HG02938 (cell line): ENCODE measurements around the gene WNK2.

Experiments
- ATAC-seq: cut with Tn5 transposase; IDR thresholded peaks from one replicate; pipeline ENCODE4 v1.9.1; 2021; ENCODE audit warnings: mild to moderate bottlenecking, moderate library complexity; ENCODE audit not compliant: unreplicated experiment

WNK2 gene

GRCh38 chr9:93263334-93264229, 79.6 kb downstream of the WNK2 start:
- no peak for ATAC-seq

DNA sequence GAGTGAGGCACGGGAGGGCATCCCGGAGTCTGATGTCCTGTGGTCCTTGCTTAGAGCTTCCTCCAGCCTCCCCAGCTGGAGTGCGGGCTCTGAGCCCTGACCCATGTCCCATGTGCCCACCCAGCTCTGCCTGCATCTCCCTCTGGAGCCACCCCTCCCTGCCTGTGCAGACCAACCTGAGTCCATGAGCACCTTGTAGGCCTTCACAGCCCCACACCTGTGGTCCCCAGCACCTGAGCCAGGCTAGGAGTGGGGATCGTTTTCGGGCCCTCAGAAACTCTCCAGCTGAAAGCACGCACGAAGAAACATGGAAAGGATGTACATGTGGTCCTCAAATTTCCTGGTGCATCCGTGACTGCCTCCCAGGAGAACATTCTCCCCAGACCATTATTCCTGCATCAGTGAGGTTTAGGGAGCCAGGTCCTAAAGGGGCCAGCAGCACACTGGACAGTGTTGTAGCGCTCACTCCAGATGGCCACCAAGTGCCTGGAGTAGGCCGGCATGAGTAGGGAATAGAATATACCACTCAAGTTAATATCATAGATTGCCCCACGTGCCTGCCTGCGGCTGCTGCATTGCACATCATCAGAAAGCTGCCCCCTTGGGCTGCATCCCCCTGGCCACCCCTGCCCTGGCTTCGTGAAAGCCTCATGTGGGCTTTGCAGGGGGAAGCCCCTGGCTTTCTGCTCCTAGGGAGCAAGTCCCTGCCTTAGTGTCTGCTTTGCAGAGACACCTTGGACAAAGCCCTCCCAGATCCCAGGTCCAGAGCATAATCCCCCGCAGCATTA, 80.6 kb downstream of the WNK2 start:
- no peak for ATAC-seq

DNA sequence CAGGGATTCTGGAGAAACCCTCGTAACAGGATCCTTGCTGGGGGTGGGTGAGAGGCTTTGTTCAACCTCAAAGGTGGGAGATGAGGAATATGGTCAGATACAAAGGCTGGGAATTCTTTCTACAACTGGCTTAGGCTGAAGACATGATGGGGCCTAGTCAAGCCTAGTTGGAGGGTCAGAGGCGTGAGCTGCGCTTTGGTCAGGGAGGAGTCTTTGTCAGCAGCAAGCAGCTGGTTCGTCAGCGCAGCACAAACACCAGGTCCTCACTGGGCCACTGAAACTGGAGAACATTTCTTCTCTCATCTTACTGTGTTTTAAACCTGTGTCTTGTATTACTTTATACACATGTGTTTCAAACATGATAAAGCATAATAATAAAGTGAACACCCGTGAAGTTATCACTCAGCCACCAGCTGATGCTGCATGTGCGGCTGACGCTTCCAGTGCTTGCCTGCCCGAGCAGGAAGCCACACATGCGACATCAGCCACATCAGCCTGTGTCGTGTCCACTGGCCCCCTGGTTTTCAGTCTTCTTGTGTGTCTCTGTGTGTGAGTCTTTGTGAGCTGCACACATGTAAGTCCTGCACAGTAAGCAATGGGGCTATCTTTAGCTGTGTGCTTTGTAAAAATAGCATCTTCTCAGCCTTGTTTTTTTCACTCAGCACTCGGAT, 81.5 kb downstream of the WNK2 start:
- ATAC-seq = no peak

DNA sequence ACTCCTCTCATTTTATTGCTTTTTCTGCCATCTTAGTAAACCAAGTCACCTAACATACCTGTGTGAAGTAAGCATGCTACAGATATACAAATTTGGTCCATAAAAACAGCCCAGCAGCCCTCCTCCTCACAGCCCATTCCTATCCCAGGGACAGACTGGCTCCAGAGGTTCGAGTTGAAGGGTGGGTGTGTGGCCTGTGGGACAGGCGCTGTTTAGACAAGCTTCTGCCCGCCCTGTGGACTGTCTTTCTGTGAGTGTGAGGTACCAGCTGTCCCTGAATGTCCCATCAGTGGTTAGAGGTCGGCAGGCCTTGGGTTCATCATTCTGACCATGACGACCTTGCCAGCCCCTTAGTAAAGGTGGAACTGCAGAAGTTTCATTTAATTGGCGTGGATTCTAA, 82.0 kb downstream of the WNK2 start:
- no peak for ATAC-seq

DNA sequence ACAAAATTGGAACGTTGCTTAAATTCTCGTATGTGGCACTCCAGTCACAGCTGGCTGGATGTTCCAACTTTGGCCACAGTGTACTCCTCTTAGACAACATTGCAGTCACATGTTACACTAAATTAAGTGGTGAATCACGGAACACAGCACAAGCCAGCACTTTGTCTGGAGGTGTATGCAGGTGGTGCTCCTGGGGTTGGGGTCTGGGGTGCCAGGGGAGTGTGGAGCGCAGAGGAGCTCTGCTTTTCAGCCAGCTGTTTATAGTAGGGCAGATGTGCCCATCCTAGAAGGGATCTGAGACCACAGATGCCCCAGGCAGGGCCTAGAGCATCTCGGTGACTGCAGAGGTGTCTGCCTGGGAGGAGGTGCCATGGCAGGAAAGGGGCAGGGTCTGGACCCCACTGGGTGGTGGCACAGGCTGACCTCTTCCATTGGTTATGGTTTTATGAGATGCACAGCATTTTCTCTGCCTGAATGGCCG, 82.6 kb downstream of the WNK2 start:
- no peak for ATAC-seq

GRCh38 chr9:93267091-93267541, 83.2 kb downstream of the WNK2 start:
- ATAC-seq = no peak

- no peak for ATAC-seq
Measured at GRCh38 chr9:93267681-93268505, 84.0 kb downstream of the WNK2 start.

DNA sequence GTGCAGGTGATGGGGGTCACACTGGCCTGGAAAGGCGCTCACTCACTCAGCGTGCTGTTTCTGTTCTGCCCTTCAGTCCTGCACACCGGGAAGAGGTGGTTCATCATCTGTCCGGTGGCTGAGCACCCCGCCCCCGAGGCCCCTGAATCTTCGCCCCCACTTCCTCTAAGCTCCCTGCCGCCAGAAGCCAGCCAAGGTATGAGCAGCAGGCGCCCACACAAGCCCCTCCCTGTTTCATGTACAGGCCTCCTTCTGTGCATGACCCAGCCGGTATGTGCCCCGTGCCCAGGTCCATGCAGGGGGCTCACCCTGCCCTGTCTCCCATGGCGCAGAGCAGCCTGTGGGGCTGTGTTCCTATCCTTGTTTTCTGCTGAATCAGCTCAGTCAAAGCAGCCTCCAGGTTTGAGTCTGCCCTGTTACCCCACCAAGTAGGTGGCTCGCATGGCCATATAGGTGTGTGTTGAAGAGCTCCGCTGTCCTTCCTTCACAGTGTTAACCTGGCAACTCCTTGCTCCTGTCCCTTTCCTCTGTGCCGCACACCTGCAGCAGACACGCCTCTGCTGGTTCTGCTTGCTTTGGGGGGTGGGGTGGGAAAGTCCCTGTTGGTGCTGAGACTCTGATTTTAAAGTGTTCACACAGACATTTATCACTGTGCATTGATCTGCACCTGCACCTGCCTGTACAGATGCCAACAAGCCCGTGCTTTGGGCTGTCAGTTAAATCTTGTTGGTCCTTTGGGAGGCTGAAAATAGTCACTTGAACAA, 84.8 kb downstream of the WNK2 start:
- ATAC-seq = no peak

DNA sequence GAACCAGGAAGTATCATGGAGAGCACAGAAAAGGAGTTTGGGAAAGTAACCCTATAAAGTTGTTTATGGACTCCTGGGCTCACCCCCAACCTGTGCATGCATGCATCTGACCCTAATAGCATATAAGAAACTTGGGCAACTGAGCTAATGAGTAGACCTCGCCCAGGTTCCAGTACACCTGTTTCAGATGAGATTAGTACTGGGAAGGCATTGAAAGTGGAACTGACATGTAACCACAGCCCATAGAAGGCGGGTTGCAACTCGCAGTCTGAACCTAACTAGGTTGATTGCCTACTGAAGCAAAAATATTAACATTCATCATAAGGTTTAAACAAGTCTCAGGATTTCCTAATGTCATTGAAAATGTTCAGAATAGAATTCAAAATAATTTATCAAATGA, 87.0 kb downstream of the WNK2 start:
- ATAC-seq = no peak

GRCh38 chr9:93276973-93277372, 93.0 kb downstream of the WNK2 start:
- ATAC-seq = no peak

DNA sequence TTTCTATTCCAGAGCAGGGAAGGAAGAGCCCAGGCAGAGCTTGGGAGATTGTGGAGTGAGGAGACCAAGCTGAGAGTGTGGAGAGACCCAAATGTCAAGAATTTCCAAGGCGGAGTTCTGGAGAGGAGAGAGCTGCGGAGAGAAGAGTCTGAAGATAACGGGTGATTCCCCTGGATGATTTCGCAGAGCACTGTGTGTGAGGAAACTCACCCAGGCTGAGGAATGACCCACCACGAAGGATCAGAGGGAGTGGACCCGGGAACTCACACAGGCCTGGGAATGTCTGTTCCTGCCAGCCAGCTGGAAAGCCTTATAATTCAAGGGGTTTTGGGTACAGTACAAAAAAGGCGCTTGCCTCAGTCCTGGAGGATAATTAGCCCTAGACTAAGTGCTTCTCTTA, 94.2 kb downstream of the WNK2 start:
- no peak for ATAC-seq

DNA sequence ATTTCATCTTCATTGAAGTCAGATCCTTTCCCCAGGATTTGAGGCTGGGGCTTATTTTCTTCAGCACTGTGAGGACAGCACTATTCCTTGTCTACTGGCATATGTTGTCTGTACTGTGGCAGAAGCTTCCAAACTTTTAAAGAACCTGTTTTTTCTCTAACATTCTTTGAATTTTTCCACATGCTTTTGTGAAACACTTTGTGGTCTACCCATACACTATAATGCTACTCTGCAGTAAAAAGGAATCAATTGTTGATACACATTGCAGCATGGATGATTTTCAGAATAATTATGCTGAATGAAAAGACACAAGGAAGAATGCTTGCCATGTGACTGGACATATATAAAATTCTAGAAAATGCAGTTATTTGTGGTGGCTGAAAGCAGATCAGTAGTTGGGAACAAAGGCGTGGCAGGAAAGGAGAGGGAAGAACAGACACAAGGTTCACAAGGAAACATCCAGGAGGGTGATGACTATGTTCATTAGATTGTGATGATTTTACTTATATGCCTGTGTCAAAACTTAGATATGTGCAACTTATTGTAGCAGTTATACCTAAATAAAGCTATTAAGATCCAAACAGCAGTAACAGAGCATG, 96.8 kb downstream of the WNK2 start:
- no peak for ATAC-seq

- ATAC-seq = no peak
Measured at GRCh38 chr9:93286252-93287188, 102.6 kb downstream of the WNK2 start.

- no peak for ATAC-seq
Measured at GRCh38 chr9:93287189-93287552, 103.2 kb downstream of the WNK2 start.

DNA sequence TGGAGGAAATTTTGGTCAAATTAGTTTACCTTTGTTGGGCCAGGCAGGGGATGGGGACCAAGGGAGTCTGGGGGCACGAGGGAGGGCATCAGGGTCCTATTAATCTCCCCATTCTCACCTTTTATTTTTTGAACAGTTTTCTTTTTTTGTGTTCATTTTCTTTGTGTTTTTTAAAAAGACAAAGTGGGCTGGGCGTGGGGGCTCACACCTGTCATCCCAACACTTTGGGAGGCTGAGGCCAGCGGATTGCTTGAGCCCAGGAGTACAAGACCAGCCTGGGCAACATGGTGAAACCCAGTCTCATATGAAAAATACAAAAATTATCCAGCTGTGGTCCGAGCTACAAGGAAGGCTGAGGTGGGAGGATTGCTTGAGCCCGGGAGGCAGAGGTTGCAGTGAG, 103.7 kb downstream of the WNK2 start:
- no peak for ATAC-seq

- no peak for ATAC-seq
Measured at GRCh38 chr9:93288341-93288740, 104.4 kb downstream of the WNK2 start.

- no peak for ATAC-seq
Measured at GRCh38 chr9:93288891-93289883, 105.2 kb downstream of the WNK2 start.
